Iris pigment epithelial cell (primary cell): Measurements from ENCODE around the gene RABL2A.
"Not testable (repeated sequence)": the region's sequence is repeated elsewhere in the genome, so short reads cannot be mapped to it uniquely, and the experiment has no call there.

Experiments
- DNase-seq: peaks from one replicate; pipeline ENCODE4 v3.0.0-alpha.2; 2011; ENCODE audit warnings: low read depth

The RABL2A gene

GRCh38 chr2:113626616-113627330, at the start of gene RABL2A:
Gene RABL2A (plus strand): TSS chr2:113627266. CDS start chr2:113628607, 1,341 bp downstream.
- peak; percentile 70 for DNase-seq

DNA sequence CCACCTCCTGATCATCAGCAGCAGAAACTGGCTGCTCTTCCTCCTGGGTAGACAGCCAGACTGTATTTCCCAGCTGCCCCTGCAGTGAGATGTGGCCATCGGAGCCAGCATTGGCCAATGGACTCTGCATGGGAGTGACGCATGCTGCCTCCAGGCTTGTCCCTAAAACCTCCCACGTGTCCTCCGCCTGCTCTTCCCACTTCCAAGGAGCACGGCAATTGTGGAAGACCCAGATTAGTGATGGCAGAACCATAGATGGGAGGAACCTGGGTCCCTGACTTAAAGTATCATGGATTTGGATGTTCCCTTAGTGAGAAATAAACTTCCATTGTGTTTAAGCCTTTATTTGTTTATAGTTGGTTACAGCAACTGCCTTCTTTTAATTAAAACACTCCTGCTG, 48.6 kb upstream of the RABL2A start:
- DNase-seq, result not testable (repeated sequence)

GRCh38 chr2:113582473-113582872, 44.6 kb upstream of the RABL2A start:
- DNase-seq, result not testable (repeated sequence)

- DNase-seq, result peak; percentile 72
These were observed 43.4 kb upstream of the RABL2A start for GRCh38 chr2:113583521-113584225.

- not testable (repeated sequence) for DNase-seq
These were observed 42.6 kb upstream of the RABL2A start for GRCh38 chr2:113584311-113585092.

GRCh38 chr2:113587201-113587600, 39.9 kb upstream of the RABL2A start:
- peak; percentile 56 for DNase-seq

DNA sequence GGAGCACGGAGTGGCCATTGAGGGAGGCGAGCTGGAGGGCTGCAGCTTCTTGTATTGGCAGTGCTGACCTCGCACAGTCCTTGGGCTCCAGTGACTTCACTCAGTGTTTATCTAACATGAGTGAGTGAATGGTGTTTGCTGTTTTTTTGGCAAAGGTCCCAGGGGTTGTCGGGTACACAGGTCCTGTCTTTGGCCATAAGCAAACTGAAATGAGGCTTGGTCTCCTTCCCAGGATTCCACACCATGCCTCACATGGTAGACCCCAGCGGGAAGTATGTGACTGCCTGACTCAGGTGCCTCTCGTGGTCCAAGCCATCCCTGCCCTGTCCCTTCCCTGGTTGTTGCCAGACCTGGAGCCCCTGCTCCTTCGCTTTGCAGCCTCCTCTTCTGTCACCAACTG, 37.5 kb upstream of the RABL2A start:
- DNase-seq, result not testable (repeated sequence)

DNA sequence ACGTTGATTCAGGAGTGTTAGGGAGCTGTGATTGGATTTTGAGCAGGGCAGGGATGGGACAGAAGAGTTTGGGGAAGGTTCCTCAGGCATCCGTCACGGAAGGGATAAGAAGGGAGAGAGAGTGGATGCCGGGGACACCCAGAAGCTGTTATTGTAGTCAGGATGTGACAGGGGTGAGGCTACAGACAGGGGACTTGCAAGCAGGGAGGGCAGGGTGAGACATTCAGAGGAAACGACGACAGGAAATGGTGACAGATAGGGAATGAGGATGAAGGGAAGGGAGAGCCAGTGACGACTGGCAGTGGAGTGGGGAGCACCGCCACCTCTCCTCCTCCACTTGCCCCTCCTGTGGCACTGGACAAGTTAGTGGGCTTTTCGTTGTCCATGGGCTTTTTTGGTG, 35.1 kb upstream of the RABL2A start:
- DNase-seq, result not testable (repeated sequence)

DNA sequence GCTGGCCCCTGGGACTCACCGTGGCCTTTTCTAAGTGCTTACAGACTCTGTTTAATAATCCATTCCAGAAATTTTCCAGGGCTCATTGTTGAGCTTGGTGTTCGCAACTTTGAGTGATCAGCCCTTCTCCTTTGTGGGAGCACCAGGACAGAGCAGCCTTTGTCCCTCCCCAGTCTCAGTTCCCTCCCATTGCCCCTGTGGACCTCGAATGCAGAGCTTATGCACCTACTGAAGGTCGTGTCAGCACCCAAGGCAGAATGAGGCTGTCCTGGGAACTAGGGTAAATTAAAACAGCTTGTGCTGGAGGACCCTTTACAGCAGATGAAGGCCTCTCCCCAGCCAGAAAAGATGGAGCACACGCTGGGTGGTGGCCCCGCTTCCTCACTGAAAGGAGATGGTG, 33.8 kb upstream of the RABL2A start:
- not testable (repeated sequence) for DNase-seq

DNA sequence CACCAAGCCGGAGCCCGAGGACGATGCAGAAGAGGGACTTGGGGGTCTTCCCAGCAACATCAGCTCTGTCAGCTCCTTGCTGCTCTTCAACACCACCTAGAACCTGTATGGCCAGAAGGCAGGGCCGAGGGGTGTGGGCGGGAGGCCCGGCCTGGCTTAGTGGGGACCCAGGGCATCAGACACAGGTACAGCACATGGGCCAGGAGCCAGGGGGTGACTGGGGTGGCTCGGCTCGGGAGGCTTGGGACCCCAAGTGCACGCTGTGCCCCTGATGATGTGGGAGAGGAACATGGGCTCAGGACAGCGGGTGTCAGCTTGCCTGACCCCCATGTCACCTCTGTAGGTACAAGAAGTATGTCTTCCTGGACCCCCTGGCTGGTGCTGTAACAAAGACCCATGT, 31.3 kb upstream of the RABL2A start:
- not testable (repeated sequence) for DNase-seq

GRCh38 chr2:113597164-113597563, 29.9 kb upstream of the RABL2A start:
- not testable (repeated sequence) for DNase-seq

DNA sequence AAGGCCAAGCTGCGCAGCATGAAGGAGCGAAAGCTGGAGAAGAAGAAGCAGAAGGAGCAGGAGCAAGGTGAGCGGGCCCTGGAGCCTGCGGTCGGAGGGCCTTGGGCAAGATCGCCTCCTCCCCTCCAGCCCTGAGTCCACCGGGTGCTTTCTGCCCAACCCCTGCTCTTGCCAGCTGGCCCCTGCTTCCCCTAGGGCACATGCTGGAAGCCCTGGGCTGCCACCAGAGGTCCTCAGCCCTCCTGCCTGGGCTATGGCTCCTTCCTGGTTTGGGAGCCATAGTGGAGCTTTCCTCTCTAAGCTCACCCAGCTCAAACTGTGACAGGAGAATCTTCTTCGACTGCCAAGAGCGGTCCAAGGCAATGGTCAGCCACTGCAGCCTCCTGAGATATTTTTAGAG, 29.5 kb upstream of the RABL2A start:
- not testable (repeated sequence) for DNase-seq

- DNase-seq, result not testable (repeated sequence)
These were observed 28.9 kb upstream of the RABL2A start for GRCh38 chr2:113598180-113598579.

- not testable (repeated sequence) for DNase-seq
These were observed 28.3 kb upstream of the RABL2A start for GRCh38 chr2:113598738-113599137.

- not testable (repeated sequence) for DNase-seq
These were observed 27.9 kb upstream of the RABL2A start for GRCh38 chr2:113599208-113599607.

DNA sequence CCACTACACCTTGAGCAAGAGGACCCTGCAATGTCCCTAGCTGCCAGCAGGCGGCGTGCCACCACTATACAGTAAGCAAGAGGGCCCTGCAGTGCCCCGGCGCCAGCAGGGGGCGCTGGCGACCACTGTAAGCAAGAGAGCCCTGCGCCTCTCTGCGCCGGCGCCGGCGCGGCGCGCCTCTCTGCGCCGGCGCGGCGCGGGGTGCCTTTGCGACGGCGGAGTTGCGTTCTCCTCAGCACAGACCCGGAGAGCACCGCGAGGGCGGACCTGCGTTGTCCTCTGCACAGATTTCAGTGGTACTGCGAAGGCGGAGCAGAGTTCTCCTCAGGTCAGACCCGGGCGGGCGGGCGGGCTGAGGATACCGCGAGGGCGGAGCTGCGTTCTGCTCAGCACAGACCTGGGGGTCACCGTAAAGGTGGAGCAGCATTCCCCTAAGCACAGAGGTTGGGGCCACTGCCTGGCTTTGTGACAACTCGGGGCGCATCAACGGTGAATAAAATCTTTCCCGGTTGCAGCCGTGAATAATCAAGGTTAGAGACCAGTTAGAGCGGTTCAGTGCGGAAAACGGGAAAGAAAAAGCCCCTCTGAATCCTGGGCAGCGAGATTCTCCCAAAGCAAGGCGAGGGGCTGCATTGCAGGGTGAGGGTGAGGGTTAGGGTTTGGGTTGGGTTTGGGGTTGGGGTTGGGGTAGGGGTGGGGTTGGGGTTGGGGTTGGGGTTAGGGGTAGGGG, 24.9 kb upstream of the RABL2A start:
- peak; percentile 51 for DNase-seq

DNA sequence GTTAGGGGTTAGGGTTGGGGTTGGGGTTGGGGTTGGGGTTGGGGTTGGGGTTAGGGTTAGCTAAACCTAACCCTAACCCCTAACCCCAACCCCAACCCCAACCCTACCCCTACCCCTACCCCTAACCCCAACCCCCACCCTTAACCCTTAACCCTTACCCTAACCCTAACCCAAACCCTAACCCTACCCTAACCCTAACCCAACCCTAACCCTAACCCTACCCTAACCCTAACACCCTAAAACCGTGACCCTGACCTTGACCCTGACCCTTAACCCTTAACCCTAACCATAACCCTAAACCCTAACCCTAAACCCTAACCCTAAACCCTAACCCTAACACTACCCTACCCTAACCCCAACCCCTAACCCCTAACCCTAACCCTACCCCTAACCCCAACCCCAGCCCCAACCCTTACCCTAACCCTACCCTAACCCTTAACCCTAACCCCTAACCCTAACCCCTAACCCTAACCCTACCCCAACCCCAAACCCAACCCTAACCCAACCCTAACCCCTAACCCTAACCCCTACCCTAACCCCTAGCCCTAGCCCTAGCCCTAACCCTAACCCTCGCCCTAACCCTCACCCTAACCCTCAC, 24.1 kb upstream of the RABL2A start:
- no peak for DNase-seq

- DNase-seq, result peak; percentile 90
These were observed 23.5 kb upstream of the RABL2A start for GRCh38 chr2:113603467-113604084.

DNA sequence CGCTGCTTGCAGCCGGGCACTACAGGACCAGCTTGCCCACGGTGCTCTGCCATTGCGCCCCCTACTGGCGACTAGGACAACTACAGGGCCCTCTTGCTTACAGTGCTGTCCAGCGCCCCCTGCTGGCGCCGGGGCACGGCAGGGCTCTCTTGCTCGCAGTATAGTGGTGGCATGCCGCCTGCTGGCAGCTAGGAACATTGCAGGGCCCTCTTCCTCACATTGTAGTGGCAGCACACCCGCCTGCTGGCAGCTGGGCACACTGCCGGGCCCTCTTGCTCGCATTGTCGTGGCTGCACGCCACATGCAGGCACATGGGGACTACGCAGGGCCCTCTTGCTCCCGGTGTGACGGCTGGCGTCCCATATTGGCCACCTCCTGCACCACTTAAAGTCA, 23.0 kb upstream of the RABL2A start:
- peak; percentile 87 for DNase-seq

DNA sequence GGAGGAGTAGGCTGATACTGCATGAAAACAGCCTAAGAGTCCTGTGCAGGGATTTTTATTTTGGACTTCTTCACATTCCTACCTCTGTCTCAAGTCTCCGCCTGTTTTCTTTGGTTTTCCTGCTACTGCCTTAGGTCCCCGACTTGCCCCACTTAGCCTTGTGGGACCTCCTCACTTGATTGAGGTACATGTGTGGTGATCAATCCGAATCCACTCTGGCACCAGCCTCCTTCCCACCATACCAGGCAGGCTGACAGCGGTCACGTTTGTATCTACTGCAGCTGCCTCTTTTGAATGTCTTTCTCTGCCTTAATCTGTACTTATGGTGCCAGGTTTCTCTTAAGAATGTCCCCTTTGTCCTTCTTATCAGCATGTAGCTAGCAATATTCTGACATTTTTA, 22.4 kb upstream of the RABL2A start:
- DNase-seq, result not testable (repeated sequence)

DNA sequence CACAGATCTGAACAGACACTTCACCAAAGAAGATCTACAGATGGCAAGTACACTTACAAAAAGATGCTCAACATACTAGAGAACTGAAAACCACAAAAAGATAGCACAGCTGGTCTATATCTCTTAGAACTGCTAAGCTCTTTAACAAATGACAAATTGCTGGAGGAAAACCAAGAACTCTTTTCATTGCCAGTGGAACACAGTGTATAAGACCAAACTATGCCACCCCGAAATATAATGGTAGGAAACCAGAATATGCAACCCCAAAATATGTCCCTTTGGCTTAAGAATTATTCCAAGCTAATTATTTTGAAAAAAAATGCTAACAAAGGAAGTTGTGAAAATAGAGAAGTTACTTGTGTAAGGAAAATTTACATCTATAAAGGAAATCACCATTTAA, 21.0 kb upstream of the RABL2A start:
- DNase-seq, result not testable (repeated sequence)
